ENCODE data around the gene RELB.

Gene RELB

DNA sequence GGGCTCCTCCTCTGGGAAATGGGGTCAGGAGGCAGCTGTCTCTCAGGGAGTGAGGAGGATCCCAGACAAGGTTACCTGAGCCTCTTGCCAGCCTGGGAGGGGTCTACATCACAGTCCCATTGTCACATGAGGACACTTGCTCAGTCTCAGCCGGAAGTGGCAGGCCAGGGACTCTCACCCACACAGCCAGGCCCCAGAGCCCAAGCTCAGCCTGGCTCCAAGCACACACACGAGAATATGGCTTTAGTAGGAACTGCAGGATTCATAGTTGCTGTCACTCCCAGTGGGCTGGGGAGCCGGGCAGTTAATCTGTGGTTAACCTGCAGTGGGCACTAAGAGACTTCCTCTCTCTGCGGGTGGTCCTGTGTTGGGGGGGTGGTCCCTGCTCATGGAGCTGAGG lies 15.8 kb upstream of the RELB start:
- TF ChIP-seq, protein P1, sequence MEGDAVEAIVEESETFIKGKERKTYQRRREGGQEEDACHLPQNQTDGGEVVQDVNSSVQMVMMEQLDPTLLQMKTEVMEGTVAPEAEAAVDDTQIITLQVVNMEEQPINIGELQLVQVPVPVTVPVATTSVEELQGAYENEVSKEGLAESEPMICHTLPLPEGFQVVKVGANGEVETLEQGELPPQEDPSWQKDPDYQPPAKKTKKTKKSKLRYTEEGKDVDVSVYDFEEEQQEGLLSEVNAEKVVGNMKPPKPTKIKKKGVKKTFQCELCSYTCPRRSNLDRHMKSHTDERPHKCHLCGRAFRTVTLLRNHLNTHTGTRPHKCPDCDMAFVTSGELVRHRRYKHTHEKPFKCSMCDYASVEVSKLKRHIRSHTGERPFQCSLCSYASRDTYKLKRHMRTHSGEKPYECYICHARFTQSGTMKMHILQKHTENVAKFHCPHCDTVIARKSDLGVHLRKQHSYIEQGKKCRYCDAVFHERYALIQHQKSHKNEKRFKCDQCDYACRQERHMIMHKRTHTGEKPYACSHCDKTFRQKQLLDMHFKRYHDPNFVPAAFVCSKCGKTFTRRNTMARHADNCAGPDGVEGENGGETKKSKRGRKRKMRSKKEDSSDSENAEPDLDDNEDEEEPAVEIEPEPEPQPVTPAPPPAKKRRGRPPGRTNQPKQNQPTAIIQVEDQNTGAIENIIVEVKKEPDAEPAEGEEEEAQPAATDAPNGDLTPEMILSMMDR (IDR thresholded peaks at IDR 0.05; ENCODE audit: borderline replicate concordance, control extremely low read depth, extremely low read depth, insufficient read depth, missing control alignments) = no peak
- in situ Hi-C loops (cut with MboI; ENCODE audit: low sequenced_read_pairs, unreplicated experiment) = no loop called here

DNA sequence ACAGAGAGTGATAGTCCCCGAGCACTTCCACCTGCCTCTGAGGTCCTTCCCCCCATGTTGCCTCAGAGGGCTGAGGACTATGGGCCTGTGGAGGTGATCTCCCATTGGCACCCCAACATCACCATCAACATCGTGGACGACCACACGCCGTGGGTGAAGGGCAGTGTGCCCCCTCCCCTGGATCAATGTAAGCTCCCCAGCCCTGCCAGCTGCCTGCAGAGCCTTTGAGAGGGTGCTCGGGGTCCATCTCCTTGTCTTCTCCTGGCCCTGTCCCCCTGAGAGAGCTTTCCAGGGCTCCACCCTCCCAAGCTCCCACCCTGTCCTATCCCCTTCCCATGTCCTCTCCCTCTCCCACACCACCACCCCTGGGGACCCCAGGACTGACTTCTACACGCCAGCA lies 14.9 kb upstream of the RELB start:
- TF ChIP-seq, protein P1 (IDR thresholded peaks at IDR 0.05; ENCODE audit: borderline replicate concordance, control extremely low read depth, extremely low read depth, insufficient read depth, missing control alignments) = no peak
- in situ Hi-C loops (cut with MboI; ENCODE audit: low sequenced_read_pairs, unreplicated experiment) = no loop called here
- DNase-seq (ENCODE audit: low spot score) = no peak

More for the DNA sequence above, 15.8 kb upstream of the RELB start:
- DNase-seq (ENCODE audit: low spot score) = no peak

DNA sequence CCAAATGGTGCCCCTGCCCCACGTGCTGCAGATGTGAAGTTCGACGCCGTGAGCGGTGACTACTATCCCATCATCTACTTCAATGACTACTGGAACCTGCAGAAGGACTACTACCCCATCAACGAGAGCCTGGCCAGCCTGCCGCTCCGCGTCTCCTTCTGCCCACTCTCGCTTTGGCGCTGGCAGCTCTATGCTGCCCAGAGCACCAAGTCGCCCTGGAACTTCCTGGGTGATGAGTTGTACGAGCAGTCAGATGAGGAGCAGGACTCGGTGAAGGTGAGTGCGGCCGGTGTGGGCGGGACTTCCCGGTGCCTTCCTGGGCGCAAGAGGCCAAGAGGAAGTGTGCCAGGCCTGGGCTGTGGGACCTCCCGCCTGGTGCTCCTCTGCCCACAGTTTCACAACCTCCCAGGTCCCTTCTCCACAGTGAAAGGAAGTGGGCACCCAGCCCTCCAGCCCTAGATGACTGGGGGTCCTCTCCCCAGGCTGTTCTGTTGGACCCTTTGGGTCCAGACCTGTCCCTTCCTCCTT lies 14.1 kb upstream of the RELB start:
- TF ChIP-seq, protein P1 (IDR thresholded peaks at IDR 0.05; ENCODE audit: borderline replicate concordance, control extremely low read depth, extremely low read depth, insufficient read depth, missing control alignments) = no peak
- in situ Hi-C loops (cut with MboI; ENCODE audit: low sequenced_read_pairs, unreplicated experiment) = no loop called here

DNA sequence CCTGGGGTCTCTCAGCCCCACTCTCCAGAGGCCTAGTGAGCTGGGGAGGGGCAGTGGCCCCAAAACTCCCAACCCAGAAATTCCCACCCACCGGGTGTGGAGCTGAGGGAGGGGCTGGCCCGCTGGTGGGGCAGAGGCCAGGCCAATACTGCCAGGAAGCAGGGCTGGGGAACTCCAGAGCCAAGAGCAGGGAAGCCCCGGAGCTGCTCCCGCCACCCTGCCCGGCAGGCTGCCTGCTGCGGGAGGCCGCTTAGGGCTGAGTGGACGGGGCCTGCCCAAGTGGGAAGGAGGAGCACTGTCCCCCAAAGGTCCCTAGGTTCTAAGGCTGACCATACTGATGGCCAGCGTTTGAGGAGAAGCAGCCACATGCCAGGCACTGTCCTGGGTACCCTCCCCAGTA lies 13.0 kb upstream of the RELB start:
- in situ Hi-C loops (cut with MboI; ENCODE audit: low sequenced_read_pairs, unreplicated experiment) = no loop called here
- TF ChIP-seq, protein P1 (IDR thresholded peaks at IDR 0.05; ENCODE audit: borderline replicate concordance, control extremely low read depth, extremely low read depth, insufficient read depth, missing control alignments) = no peak
- DNase-seq (ENCODE audit: low spot score) = no peak

More for the DNA sequence above, 14.1 kb upstream of the RELB start:
- DNase-seq (ENCODE audit: low spot score) = no peak

DNA sequence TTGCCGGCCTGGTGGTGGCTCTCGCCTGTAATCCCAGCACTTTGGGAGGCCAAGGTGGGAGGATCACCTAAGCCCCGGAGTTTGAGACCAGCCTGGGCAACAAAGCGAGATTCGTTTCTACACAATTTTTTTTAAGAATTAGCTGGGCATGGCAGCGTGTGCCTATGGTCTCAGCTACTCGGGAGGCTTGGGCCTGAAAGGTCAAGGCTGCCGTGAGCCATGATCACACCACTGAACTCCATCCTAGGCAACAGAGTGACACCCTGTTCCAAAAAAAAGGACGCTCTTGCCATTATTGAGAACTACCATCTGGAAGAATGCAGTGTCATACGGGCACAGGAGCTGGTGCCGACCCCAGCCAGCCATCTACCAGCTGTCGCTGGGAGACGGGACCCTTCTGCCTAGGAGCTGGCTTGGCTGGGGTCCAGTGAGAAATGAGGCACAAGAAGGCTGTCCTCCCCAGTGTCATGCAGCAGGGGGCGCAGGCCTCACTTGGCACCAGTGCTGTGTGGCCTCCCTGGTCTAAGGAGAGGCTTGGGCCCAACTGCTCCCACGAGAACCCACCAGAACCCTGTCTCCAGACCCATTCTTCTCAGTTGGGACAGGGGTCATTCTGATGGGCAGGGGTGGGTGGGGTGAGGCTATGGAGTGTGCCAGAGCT lies 12.2 kb upstream of the RELB start:
- DNase-seq (ENCODE audit: low spot score) = peak; percentile 88
- in situ Hi-C loops (cut with MboI; ENCODE audit: low sequenced_read_pairs, unreplicated experiment) = no loop called here
- TF ChIP-seq, protein P1 (IDR thresholded peaks at IDR 0.05; ENCODE audit: borderline replicate concordance, control extremely low read depth, extremely low read depth, insufficient read depth, missing control alignments) = peak; percentile 74

DNA sequence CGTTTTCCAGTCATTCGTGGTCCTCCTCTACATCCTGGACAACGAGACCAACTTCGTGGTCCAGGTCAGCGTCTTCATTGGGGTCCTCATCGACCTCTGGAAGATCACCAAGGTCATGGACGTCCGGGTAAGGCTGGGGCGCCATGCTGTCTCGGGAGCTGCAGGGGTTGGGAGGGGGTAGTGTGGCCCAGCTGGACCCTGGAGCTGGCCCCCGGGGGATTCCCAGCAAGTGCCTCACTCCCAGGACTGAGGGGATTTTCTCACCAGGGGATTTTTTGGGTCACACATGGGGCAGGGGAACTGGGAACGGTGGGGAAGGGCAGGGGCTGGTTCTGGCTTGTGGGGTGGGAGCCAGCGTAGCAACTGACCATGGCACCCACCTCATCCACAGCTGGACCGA lies 10.8 kb upstream of the RELB start:
- TF ChIP-seq, protein P1 (IDR thresholded peaks at IDR 0.05; ENCODE audit: borderline replicate concordance, control extremely low read depth, extremely low read depth, insufficient read depth, missing control alignments) = no peak
- DNase-seq (ENCODE audit: low spot score) = no peak
- in situ Hi-C loops (cut with MboI; ENCODE audit: low sequenced_read_pairs, unreplicated experiment) = no loop called here
